Measurements from ENCODE around the gene CACNA1H.

- TF ChIP-seq, protein P1, sequence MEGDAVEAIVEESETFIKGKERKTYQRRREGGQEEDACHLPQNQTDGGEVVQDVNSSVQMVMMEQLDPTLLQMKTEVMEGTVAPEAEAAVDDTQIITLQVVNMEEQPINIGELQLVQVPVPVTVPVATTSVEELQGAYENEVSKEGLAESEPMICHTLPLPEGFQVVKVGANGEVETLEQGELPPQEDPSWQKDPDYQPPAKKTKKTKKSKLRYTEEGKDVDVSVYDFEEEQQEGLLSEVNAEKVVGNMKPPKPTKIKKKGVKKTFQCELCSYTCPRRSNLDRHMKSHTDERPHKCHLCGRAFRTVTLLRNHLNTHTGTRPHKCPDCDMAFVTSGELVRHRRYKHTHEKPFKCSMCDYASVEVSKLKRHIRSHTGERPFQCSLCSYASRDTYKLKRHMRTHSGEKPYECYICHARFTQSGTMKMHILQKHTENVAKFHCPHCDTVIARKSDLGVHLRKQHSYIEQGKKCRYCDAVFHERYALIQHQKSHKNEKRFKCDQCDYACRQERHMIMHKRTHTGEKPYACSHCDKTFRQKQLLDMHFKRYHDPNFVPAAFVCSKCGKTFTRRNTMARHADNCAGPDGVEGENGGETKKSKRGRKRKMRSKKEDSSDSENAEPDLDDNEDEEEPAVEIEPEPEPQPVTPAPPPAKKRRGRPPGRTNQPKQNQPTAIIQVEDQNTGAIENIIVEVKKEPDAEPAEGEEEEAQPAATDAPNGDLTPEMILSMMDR (IDR thresholded peaks at IDR 0.05; ENCODE audit: low read depth, low read length): no peak
- no peak for TF ChIP-seq EZH2phosphoT487 (IDR thresholded peaks at IDR 0.05; ENCODE audit: low read depth)
Observed at GRCh38 chr16:1176280-1176897, 23.5 kb downstream of the CACNA1H start.

All from OCI-LY3 (cell line).